HG02678 (cell line): ENCODE data around the gene ATG12.
"Not testable (repeated sequence)": the region's sequence is repeated elsewhere in the genome, so short reads cannot be mapped to it uniquely, and the experiment has no call there.

ENCODE experiments used
- ATAC-seq: cut with Tn5 transposase; IDR thresholded peaks from one replicate; pipeline ENCODE4 v1.9.1; 2021; ENCODE audit warnings: mild to moderate bottlenecking, moderate library complexity; ENCODE audit not compliant: unreplicated experiment

Gene ATG12

DNA sequence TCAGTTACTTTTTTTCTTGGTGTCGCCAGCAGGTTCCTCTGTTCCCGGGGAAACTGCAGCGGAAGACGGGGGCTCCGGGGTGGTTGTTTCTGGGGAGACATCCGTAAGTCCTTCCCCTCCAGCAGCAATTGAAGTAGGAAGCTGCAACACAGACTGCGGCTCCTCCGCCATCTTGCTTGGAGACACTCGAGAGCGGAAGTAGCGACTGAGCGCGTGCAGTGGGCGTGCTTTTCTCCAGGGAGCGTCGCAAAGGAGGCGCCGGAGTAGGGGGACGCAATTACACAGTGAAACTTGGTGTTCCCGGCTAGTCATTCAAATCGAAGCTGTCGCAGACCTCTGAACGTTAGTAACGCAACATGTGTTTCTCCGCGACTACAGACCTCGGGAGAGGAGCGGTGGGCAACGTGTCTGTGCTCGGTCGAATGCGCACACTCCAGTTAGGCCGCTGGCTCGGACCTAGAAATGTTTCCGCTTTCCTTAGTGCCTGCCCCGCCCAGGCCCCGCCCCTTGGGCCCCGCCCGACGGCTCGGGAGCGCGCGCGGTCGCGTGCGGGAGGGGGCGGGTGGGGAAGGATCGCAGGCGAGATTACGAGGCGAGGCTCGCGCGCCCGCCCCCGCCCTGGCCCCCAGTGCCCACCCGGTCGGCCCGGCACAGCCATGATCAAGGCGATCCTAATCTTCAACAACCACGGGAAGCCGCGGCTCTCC lies at the start of gene ATG12, which contains the start of gene AP3S1:
TSS of gene ATG12 (minus strand) at position 184 of the 707 bp plus-strand sequence. CDS start at position 171, 13 bp downstream.
TSS of gene AP3S1 (plus strand) at position 554 of the 707 bp plus-strand sequence. CDS start at position 657, 103 bp downstream.
- ATAC-seq: peak; percentile 80

DNA sequence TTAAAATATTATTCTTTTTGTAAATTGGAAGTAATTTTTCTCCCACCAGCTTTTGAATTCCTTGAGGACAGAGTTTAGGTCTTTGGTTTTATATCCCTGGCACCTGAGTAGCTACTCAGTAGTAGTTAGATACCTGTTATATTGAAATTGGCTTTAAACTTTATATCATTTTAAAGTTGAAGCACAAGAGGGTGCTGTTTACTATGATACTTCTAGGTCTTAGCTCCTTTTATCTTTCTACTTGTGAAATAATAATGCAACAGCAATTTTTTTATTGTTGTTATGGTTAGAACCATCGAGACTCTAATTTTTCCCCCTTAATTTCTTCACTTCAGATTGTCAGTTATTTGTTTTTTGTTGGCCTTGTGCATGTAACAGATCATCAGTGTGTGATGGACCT lies 46.7 kb upstream of the ATG12 start:
- no peak for ATAC-seq

DNA sequence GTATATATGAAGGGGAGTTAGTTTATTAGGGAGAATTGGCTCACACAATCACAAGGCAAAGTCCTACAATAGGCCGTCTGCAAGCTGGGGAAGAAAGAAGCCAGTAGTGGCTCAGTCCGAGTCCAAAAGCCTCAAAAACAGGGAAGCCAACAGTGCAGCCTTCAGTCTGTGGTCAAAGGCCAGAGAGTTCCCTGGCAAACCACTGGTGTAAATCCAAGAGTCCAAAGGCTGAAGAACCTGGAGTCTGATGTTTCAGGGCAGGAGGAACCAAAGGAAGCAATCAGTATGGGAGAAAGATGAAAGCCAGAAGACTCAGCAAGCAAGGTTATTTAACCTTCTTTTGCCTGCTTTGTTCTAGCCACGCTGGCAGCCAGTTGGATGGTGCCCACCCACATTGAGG lies 43.8 kb upstream of the ATG12 start:
- not testable (repeated sequence) for ATAC-seq

GRCh38 chr5:115884704-115885103 lies 43.3 kb upstream of the ATG12 start:
- no peak for ATAC-seq

- ATAC-seq: not testable (repeated sequence)
Measured at GRCh38 chr5:115882434-115882833, 41.1 kb upstream of the ATG12 start.

DNA sequence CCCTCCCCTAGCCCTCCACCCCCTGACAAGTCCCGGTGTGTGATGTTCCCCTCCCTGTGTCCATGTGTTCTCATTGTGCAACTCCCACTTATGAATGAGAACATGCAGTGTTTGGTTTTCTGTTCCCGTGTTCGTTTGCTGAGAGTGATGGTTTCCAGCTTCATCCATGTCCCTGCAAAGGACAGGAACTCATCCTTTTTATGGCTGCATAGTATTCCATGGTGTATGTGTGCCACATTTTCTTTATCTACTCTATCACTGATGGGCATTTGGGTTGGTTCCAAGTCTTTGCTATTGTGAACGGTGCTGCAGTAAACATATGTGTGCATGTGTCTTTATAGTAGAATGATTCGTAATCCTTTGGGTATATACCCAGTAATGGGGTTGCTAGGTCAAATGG lies 36.0 kb upstream of the ATG12 start:
- ATAC-seq: not testable (repeated sequence)

DNA sequence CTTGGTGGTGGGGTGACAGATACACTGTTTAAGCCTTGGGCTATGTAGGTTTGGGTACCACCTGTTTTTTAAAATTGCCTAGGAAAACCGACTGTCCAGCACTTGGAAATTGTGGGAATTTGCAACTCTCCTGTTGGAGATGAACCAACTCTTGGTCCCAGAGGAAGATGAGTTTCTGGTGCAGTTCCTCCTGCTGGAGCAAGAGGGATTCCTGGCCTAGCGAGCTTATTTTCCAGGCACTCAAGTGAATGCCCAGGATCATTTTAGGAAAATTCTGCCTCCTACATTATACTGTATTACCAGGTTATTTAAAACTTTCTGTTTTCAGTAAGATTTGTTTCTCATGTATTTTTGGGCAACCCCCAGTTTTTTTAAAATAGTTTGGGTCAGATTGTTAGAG lies 34.1 kb upstream of the ATG12 start:
- ATAC-seq: no peak

- ATAC-seq: no peak
Measured at GRCh38 chr5:115873392-115873791, 32.0 kb upstream of the ATG12 start.

- no peak for ATAC-seq
Measured at GRCh38 chr5:115872447-115872846, 31.1 kb upstream of the ATG12 start.

- ATAC-seq: no peak
Measured at GRCh38 chr5:115869256-115869795, 28.0 kb upstream of the ATG12 start.

DNA sequence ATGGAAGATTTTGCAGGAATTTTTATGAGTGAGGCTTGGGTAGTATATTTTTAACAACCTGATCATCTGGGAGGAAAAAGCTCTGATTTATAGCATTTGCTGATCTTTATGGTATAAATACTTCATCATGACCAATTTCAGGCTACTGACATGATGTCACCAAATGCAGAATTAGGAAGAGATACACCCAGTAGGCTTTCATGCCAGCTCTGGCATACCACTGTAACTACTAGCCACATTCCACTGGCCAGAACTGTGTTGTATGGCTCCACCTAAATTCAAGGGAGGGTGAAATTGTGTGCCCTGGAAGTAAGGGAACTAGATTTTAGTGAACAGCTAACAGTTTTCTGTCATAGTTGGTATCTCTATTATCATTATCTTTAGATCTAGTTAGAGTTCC lies 18.0 kb upstream of the ATG12 start:
- no peak for ATAC-seq

DNA sequence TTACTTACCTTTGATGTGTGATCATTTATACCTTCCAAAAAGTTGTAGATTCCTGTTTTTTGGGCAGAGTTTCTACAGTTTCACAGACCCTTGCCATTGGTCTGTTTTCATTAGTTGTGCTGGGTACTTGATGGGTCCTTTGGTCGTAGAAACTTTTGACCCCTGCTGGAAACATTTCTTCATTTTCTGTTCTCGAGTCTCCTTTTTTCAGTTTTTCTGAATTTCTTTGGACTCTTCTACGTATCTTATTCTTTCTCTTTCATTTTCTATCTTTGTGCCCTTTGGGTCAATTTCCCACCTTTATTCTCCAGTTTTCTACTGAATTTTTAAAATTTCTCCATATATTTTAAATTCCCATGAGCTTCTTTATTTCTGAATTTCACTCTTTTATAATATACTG lies 17.0 kb upstream of the ATG12 start:
- ATAC-seq: peak; percentile 45

DNA sequence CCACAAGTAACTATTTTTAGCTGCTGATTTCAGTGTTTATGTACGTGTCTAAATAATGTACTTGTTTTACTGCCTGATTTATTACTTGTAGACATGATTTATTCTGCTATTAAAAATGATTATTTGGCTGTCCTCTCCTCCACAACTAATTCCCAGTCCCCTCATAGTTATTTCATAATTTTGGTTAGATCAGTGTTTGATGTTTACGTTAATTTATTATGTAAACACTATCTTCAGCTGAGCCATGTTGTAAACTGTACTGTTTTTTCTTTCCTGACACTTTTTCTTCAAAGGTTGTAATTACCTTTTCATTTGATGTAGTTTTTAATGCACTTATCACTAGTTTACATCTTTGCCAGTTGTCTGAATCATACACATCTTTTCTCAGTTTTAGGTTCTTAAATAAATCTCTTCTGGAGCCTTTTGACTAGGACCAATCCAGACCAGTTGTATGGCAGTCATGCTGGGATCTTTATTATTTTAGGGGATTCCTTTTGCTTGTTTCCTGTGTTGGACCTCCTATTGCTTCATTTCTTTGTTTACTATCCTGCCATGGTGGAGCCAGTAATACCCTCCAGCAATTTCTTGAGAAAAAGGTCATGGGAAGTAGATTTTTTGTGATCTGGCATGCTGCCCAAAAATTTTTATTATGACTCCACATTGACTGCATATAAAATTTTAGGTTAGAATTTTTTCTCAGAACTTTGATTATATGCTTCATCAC lies 16.4 kb upstream of the ATG12 start:
- ATAC-seq: peak; percentile 19

- no peak for ATAC-seq
Measured at GRCh38 chr5:115857057-115857479, 15.7 kb upstream of the ATG12 start.

DNA sequence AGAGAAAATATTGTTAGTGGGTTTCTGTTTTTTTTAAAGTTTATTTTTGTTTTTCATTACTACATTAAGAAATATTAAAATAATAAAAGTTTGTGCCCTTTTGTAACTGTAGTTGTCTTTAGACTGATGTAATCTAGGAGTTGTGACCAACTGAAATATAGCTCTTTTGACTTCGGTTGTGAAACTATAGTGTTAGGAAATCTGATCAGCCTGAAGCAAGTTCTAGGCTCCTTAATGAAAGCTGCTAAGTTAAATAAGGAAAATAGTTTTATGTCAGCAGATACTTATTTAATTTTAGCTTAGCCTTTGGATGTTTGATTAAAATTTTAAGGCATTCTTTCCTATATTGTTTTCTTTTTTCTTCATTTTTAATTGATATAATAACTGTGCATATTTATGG lies 14.6 kb upstream of the ATG12 start:
- ATAC-seq: no peak

DNA sequence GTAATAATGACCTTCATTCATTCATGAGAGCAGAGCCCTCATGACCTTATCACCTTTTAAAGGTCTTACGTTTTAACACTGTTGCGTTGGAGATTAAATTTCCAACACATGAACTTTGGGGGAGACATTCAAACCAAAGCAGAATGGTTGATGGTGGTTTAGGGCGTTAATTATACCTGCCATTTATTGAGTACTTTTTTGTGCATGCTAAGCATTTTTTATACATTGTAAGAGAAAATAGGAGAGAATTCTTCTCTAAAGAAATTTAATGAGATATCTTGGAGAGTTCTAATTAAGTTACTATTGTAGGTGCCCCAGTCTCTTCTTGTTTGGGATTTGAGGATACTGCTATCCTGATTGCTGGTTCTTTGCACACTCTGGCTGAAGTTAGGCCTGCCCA lies 12.8 kb upstream of the ATG12 start:
- no peak for ATAC-seq

GRCh38 chr5:115850744-115851416 lies 9.5 kb upstream of the ATG12 start:
- ATAC-seq: no peak

DNA sequence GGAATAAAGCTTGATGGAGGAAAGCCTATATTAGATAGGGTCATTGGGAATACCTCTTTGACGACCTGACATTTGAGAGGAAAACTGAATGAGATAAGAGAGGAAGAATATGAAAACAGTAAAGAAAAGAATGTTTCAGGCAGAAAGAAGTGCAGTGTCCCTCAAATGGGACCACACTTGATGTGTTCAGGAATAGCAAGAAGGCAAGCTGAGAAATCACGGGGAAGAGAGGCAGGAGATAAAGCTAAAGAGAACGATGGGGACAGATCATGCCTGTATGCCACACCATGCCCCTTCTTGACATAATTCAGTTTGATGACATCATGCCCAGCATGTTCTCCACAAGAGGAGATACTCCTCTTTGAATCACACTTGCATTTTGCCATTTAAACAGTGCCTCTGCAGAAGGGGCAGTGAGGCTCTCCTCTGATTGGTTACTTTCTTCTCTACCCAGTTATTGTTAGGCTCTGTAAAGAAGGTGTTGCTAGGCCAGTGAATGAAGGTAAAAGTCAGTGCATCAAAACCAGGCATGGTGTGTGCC lies 8.0 kb upstream of the ATG12 start:
- no peak for ATAC-seq

DNA sequence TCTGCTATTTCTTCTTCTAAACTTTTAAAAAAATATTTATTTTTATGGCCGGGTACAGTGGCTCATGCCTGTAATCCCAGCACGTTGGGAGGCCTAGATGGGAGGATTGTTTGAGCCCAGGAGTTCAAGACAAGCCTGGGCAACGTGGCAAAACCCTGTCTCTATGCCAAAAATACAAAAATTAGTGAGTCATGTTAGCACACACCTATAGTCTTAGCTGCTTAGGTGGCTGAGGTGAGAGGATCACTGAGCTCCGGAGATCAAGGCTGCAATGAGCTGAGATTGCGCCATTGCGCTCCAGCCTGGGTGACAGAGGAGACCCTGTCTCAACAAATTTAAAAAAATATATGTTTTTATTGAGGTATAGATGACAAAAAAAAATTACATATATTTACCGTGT lies 5.9 kb upstream of the ATG12 start:
- ATAC-seq: no peak

- ATAC-seq: no peak
Measured at GRCh38 chr5:115844321-115844817, 3.0 kb upstream of the ATG12 start.
